Right atrium auricular region (tissue), 2 donors: Measurements from ENCODE around the gene OPRD1. TPM values are rescaled to one million over a fixed set of nuclear protein-coding genes. Genes with fewer than 3 reads are reported as not detected.
"Not testable (repeated sequence)": the region's sequence is repeated elsewhere in the genome, so short reads cannot be mapped to it uniquely, and the experiment has no call there.

Source experiments
- DNase-seq: peaks from one replicate; pipeline ENCODE4 v3.0.0-alpha.2; 2019; ENCODE audit warnings: low spot score
- H3K27ac ChIP-seq, 2 donors: fragments of 200-600 bp; sonication (generic); 1 replicate in 1 of 2; 2 replicates in 1 of 2; pipeline ENCODE4 v1.5.1; 2016 to 2019
- H3K27me3 ChIP-seq, 2 donors: fragments of 200-600 bp; sonication (generic); one replicate each; pipeline versions ENCODE4 v1.5.1 to v1.6.0; 2017 to 2019
- H3K36me3 ChIP-seq: fragments of 200-600 bp; sonication (generic); one replicate; pipeline ENCODE4 v1.5.1; 2016
- H3K4me1 ChIP-seq, 2 donors: fragments of 200-600 bp; sonication (generic); one replicate each; pipeline versions ENCODE4 v1.5.1 to v1.6.0; 2017 to 2019
- H3K4me3 ChIP-seq, 2 donors: fragments of 200-600 bp; sonication (generic); 1 replicate in 1 of 2; 2 replicates in 1 of 2; pipeline ENCODE4 v1.5.1; 2017 to 2019; ENCODE audit warnings: mild to moderate bottlenecking in 1 of 2, moderate library complexity in 1 of 2
- H3K9me3 ChIP-seq, 2 donors: fragments of 200-600 bp; sonication (generic); one replicate each; pipeline ENCODE4 v1.5.1; 2019
- CTCF ChIP-seq, 2 donors: fragments of 200-600 bp; sonication (generic); IDR thresholded peaks; one replicate each; pipeline ENCODE4 v1.5.1; 2019; ENCODE audit warnings: antibody characterized with exemption in 2 of 2
- total RNA-seq, 2 donors: library from RNA; depleted of rRNA; stranded (reverse); fragments of >200 nt; gene quantifications; one replicate each; pipeline ENCODE4 v1.1.0, GENCODE V29; 2016

OPRD1 gene
- total RNA-seq, 2 donors from 2014 or later: not detected

- no peak for TF ChIP-seq CTCF (IDR thresholded peaks at IDR 0.05)
- no peaks in the 10 kb centered on the region for H3K27me3 ChIP-seq
- no peak overlapping the region for H3K27ac ChIP-seq
- H3K9me3 ChIP-seq: no peaks in the 10 kb centered on the region
- H3K4me3 ChIP-seq: no peak overlapping the region
- no peaks in the 10 kb centered on the region for H3K36me3 ChIP-seq
- no peaks in the 10 kb centered on the region for H3K4me1 ChIP-seq
- no peak for DNase-seq
These were observed 34.0 kb downstream of the OPRD1 start for GRCh38 chr1:28845786-28846543.

- H3K27me3 ChIP-seq, H3K4me1 ChIP-seq, DNase-seq, H3K4me3 ChIP-seq, H3K36me3 ChIP-seq, H3K27ac ChIP-seq, H3K9me3 ChIP-seq: not testable (repeated sequence)
These were observed 35.2 kb downstream of the OPRD1 start for GRCh38 chr1:28847207-28847606.

DNA sequence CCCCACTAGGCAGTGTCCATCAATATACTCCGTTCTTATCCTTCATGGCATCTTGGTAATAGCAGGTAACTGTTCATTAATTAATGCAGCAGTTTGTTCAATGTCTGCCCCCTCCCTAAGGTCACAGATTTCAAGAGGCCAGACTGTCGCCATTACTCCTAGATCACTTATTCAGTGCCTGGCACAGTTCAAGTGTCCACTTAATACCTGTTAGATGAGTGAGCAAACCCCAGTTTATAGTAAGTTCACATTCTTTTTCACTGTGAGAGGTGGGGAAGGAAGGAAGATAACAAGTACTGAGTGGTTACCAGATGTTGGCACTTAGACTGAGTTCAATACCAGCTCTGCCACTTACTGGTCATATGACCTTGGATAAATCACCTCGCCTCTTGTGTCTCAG lies 36.4 kb downstream of the OPRD1 start:
- no peaks in the 10 kb centered on the region for H3K36me3 ChIP-seq
- no peak for DNase-seq
- H3K4me3 ChIP-seq: no peak overlapping the region
- TF ChIP-seq CTCF (IDR thresholded peaks at IDR 0.05): no peak
- no peaks in the 10 kb centered on the region for H3K27me3 ChIP-seq
- no peaks in the 10 kb centered on the region for H3K4me1 ChIP-seq
- no peak overlapping the region for H3K27ac ChIP-seq
- H3K9me3 ChIP-seq: no peaks in the 10 kb centered on the region

DNA sequence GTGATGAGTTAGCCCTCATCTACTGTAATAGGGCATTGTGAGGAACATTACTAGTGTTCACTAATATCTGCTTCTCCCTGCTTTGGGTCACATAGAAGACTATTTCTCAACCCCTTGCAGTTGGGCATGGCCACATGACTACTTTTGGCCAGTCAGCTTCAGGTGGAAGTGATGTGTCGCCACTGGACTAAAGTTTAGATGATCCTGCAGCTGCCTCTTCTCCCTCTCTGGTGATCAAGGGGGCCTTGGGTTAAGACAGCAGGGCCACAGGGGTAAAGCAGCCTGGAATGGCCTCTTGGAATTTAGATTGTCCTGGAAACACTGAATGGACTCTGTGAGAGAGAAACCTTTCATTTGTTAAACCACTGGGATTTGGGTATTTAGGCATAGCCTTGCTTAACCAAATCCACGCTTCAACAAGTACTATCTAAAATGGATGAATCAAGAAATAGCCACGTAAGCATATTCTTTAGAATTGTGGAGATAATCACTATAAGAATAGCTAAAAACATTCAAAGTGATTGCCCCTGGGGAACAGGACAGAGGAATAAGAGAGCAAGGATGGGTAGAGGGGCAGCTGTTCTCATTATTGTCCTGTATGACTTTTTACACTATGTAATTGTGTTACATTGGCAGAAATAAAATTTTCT lies 41.2 kb downstream of the OPRD1 start:
- Histone ChIP-seq H3K9me3 (no peaks in the 10 kb centered on the region), H3K27ac (no peak overlapping the region), H3K4me3 (no peak overlapping the region), H3K27me3 (no peaks in the 10 kb centered on the region), H3K4me1 (no peaks in the 10 kb centered on the region), H3K36me3 (no peaks in the 10 kb centered on the region)
- no peak for TF ChIP-seq CTCF (IDR thresholded peaks at IDR 0.05)
- no peak for DNase-seq

GRCh38 chr1:28854406-28854805 lies 42.4 kb downstream of the OPRD1 start:
- H3K27ac ChIP-seq, H3K9me3 ChIP-seq, DNase-seq, H3K4me3 ChIP-seq, H3K27me3 ChIP-seq, H3K36me3 ChIP-seq, H3K4me1 ChIP-seq: not testable (repeated sequence)

- Histone ChIP-seq H3K4me1 (no peaks in the 10 kb centered on the region), H3K36me3 (no peaks in the 10 kb centered on the region), H3K27ac (no peak overlapping the region), H3K27me3 (no peaks in the 10 kb centered on the region), H3K9me3 (no peaks in the 10 kb centered on the region), H3K4me3 (no peak overlapping the region)
- DNase-seq: no peak
- no peak for TF ChIP-seq CTCF (IDR thresholded peaks at IDR 0.05)
These were observed 43.1 kb downstream of the OPRD1 start for GRCh38 chr1:28855046-28855445.
